GM23338 (cell line): ENCODE results near the gene FAM117A.
"Not testable (repeated sequence)": the region's sequence is repeated elsewhere in the genome, so short reads cannot be mapped to it uniquely, and the experiment has no call there.

Experiments
- CREB1 ChIP-seq: fragments of 250-450 bp; sonication (Bioruptor Pico); IDR thresholded peaks from 2 replicates; pipeline ENCODE4 v1.5.0; 2020; ENCODE audit warnings: low read depth, mild to moderate bottlenecking, moderate library complexity
- EZH2 ChIP-seq: fragments of 200-600 bp; sonication (generic); IDR thresholded peaks from one replicate; pipeline ENCODE4 v1.8.0; 2017; ENCODE audit warnings: antibody characterized with exemption, mild to moderate bottlenecking, low read depth; ENCODE audit not compliant: unreplicated experiment
- EZH2phosphoT487 ChIP-seq: fragments of 200-600 bp; sonication (generic); IDR thresholded peaks from one replicate; pipeline ENCODE4 v1.8.1; 2018; ENCODE audit warnings: antibody characterized with exemption; ENCODE audit not compliant: unreplicated experiment
- JUNB ChIP-seq: IDR thresholded peaks from one replicate; pipeline ENCODE4 v1.6.1; 2016; ENCODE audit warnings: antibody characterized with exemption; ENCODE audit not compliant: unreplicated experiment
- POLR2AphosphoS5 ChIP-seq: IDR thresholded peaks from 2 replicates; pipeline ENCODE4 v1.6.1; 2016; ENCODE audit warnings: antibody characterized with exemption, low read depth
- ZNF114 ChIP-seq: fragments of 250-450 bp; sonication (Bioruptor Pico); IDR thresholded peaks from 2 replicates; pipeline ENCODE4 v1.5.0; 2020; ENCODE audit warnings: mild to moderate bottlenecking, moderate library complexity
- ZNF331 ChIP-seq: fragments of 250-450 bp; sonication (Bioruptor Pico); IDR thresholded peaks from 2 replicates; pipeline ENCODE4 v1.5.0; 2020; ENCODE audit warnings: low read depth, mild to moderate bottlenecking, moderate library complexity
- TF ChIP-seq, protein P1 (sequence below), 2 experiments: fragments of 200-600 bp in 1 of 2; sonication (generic) in 1 of 2; conservative IDR thresholded peaks; 2 replicates each; pipeline versions ENCODE4 v1.5.1 to v1.6.1; 2016 to 2017; ENCODE audit warnings: antibody characterized with exemption in 2 of 2, low read depth in 2 of 2, mild to moderate bottlenecking in 2 of 2, moderate library complexity in 1 of 2
- TF ChIP-seq, protein P2 (sequence below): IDR thresholded peaks from one replicate; pipeline ENCODE4 v1.6.1; 2018; ENCODE audit warnings: antibody characterized with exemption; ENCODE audit not compliant: unreplicated experiment

DNA sequence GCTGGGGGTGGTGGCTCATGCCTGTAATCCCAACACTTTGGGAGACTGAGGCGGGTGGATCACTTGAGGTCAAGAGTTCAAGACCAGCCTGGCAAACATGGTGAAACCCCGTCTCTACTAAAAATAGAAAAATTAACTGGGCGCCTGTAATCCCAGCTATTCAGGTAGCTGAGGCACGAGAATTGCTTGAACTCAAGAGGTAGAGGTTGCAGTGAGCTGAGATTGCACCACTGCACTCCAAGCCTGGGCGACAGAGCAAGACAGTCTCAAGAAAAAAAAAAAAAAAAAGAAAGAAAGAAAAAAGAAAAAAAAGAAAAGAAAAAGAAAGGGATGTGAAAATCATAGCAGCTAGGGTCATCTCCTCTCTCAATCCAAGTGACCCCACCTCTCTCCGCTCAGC, 39.4 kb downstream of the FAM117A start:
- TF ChIP-seq EZH2phosphoT487; JUNB; CREB1 (CRISPR knock-in tag); EZH2; POLR2AphosphoS5; ZNF331 (CRISPR knock-in tag); ZNF114 (CRISPR knock-in tag): not testable (repeated sequence)
- TF ChIP-seq, protein P1, sequence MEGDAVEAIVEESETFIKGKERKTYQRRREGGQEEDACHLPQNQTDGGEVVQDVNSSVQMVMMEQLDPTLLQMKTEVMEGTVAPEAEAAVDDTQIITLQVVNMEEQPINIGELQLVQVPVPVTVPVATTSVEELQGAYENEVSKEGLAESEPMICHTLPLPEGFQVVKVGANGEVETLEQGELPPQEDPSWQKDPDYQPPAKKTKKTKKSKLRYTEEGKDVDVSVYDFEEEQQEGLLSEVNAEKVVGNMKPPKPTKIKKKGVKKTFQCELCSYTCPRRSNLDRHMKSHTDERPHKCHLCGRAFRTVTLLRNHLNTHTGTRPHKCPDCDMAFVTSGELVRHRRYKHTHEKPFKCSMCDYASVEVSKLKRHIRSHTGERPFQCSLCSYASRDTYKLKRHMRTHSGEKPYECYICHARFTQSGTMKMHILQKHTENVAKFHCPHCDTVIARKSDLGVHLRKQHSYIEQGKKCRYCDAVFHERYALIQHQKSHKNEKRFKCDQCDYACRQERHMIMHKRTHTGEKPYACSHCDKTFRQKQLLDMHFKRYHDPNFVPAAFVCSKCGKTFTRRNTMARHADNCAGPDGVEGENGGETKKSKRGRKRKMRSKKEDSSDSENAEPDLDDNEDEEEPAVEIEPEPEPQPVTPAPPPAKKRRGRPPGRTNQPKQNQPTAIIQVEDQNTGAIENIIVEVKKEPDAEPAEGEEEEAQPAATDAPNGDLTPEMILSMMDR (conservative IDR thresholded peaks at IDR 0.05; ENCODE audit: low read depth in 2 of 2) = not testable (repeated sequence)
- TF ChIP-seq, protein P2, sequence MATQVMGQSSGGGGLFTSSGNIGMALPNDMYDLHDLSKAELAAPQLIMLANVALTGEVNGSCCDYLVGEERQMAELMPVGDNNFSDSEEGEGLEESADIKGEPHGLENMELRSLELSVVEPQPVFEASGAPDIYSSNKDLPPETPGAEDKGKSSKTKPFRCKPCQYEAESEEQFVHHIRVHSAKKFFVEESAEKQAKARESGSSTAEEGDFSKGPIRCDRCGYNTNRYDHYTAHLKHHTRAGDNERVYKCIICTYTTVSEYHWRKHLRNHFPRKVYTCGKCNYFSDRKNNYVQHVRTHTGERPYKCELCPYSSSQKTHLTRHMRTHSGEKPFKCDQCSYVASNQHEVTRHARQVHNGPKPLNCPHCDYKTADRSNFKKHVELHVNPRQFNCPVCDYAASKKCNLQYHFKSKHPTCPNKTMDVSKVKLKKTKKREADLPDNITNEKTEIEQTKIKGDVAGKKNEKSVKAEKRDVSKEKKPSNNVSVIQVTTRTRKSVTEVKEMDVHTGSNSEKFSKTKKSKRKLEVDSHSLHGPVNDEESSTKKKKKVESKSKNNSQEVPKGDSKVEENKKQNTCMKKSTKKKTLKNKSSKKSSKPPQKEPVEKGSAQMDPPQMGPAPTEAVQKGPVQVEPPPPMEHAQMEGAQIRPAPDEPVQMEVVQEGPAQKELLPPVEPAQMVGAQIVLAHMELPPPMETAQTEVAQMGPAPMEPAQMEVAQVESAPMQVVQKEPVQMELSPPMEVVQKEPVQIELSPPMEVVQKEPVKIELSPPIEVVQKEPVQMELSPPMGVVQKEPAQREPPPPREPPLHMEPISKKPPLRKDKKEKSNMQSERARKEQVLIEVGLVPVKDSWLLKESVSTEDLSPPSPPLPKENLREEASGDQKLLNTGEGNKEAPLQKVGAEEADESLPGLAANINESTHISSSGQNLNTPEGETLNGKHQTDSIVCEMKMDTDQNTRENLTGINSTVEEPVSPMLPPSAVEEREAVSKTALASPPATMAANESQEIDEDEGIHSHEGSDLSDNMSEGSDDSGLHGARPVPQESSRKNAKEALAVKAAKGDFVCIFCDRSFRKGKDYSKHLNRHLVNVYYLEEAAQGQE = not testable (repeated sequence)
